ENCODE results near the gene KLHL17.

The KLHL17 gene

GRCh38 chr1:917076-917459 is 43.3 kb upstream of the KLHL17 start:
- Histone ChIP-seq H3K9me2 (replicated peaks; ENCODE audit: insufficient read depth, low read length) (no peaks in the 10 kb centered on the region), H3K4me1 (ENCODE audit: low read length) (no peaks in the 10 kb centered on the region; the same call in 1 of the 2 replicates), H3K27me3 (replicated peaks; ENCODE audit: insufficient read depth, low read length) (peaks cover 99% of the 10 kb centered on the region)

GRCh38 chr1:917466-918091 is 42.8 kb upstream of the KLHL17 start:
- no peaks in the 10 kb centered on the region for H3K9me2 ChIP-seq (replicated peaks; ENCODE audit: insufficient read depth, low read length)

More at GRCh38 chr1:917076-917459, 43.3 kb upstream of the KLHL17 start:
- no peaks in the 10 kb centered on the region for H3K9me3 ChIP-seq (replicated peaks; ENCODE audit: insufficient read depth, low read length)
- H4K20me1 ChIP-seq (ENCODE audit: insufficient read depth, low read length): no peaks in the 10 kb centered on the region
- H2AFZ ChIP-seq (ENCODE audit: low read length): no peak overlapping the region
- H3F3A ChIP-seq (ENCODE audit: insufficient read depth, low read length): no peaks in the 10 kb centered on the region
- H3K4me2 ChIP-seq (ENCODE audit: low read depth, low read length): no peak overlapping the region
- TF ChIP-seq EZH2phosphoT487 (IDR thresholded peaks at IDR 0.05; ENCODE audit: low read length) (no peak), CTCF (IDR thresholded peaks at IDR 0.05; ENCODE audit: low read length) (no peak), EZH2 (optimal IDR thresholded peaks at IDR 0.05; ENCODE audit: low read depth, low read length) (no peak)
- H3K4me3 ChIP-seq (ENCODE audit: low read length): no peak overlapping the region
- no peak overlapping the region for H3K9ac ChIP-seq (ENCODE audit: low read length)
- H3K36me3 ChIP-seq (replicated peaks; ENCODE audit: insufficient read depth, low read length): no peaks in the 10 kb centered on the region
- no peaks in the 10 kb centered on the region for H3K79me2 ChIP-seq (ENCODE audit: low read length)
- no peak overlapping the region for H3K27ac ChIP-seq (ENCODE audit: low read length)
- DNase-seq: no peak

GRCh38 chr1:918353-918752 is 42.0 kb upstream of the KLHL17 start:
- Histone ChIP-seq H3K4me3 (ENCODE audit: low read length) (no peak overlapping the region), H3K9ac (ENCODE audit: low read length) (no peak overlapping the region), H3K9me3 (replicated peaks; ENCODE audit: insufficient read depth, low read length) (no peaks in the 10 kb centered on the region), H4K20me1 (ENCODE audit: insufficient read depth, low read length) (no peaks in the 10 kb centered on the region), H3K4me1 (ENCODE audit: low read length) (no peaks in the 10 kb centered on the region; the same call in 1 of the 2 replicates), H3K79me2 (ENCODE audit: low read length) (no peaks in the 10 kb centered on the region), H3K9me2 (replicated peaks; ENCODE audit: insufficient read depth, low read length) (no peaks in the 10 kb centered on the region), H3F3A (ENCODE audit: insufficient read depth, low read length) (no peaks in the 10 kb centered on the region), H3K27me3 (replicated peaks; ENCODE audit: insufficient read depth, low read length) (peaks cover 100% of the 10 kb centered on the region), H3K27ac (ENCODE audit: low read length) (no peak overlapping the region), H3K4me2 (ENCODE audit: low read depth, low read length) (no peak overlapping the region), H3K36me3 (replicated peaks; ENCODE audit: insufficient read depth, low read length) (no peaks in the 10 kb centered on the region), H2AFZ (ENCODE audit: low read length) (no peak overlapping the region)
- DNase-seq: no peak
- TF ChIP-seq CTCF (IDR thresholded peaks at IDR 0.05; ENCODE audit: low read length): no peak

More at GRCh38 chr1:917466-918091, 42.8 kb upstream of the KLHL17 start:
- DNase-seq: no peak
- Histone ChIP-seq H3K9me3 (replicated peaks; ENCODE audit: insufficient read depth, low read length) (no peaks in the 10 kb centered on the region), H3K79me2 (ENCODE audit: low read length) (no peaks in the 10 kb centered on the region), H3K4me3 (ENCODE audit: low read length) (no peak overlapping the region), H3F3A (ENCODE audit: insufficient read depth, low read length) (no peaks in the 10 kb centered on the region), H3K36me3 (replicated peaks; ENCODE audit: insufficient read depth, low read length) (no peaks in the 10 kb centered on the region), H3K27ac (ENCODE audit: low read length) (no peak overlapping the region), H4K20me1 (ENCODE audit: insufficient read depth, low read length) (no peaks in the 10 kb centered on the region), H3K27me3 (replicated peaks; ENCODE audit: insufficient read depth, low read length) (peaks cover 100% of the 10 kb centered on the region), H3K4me1 (ENCODE audit: low read length) (no peaks in the 10 kb centered on the region; the same call in 1 of the 2 replicates), H3K9ac (ENCODE audit: low read length) (no peak overlapping the region), H3K4me2 (ENCODE audit: low read depth, low read length) (no peak overlapping the region), H2AFZ (ENCODE audit: low read length) (no peak overlapping the region)
- TF ChIP-seq EZH2 (optimal IDR thresholded peaks at IDR 0.05; ENCODE audit: low read depth, low read length) (no peak), CTCF (IDR thresholded peaks at IDR 0.05; ENCODE audit: low read length) (no peak), EZH2phosphoT487 (IDR thresholded peaks at IDR 0.05; ENCODE audit: low read length) (no peak)
